Bronchial epithelial cell (primary cell): ENCODE measurements around the gene HOXD3. TPM values are rescaled to one million over a fixed set of nuclear protein-coding genes. Genes with fewer than 3 reads are reported as not detected.

ENCODE experiments used
- DNase-seq: peaks from one replicate; pipeline ENCODE4 v3.0.0-alpha.2; 2010; ENCODE audit warnings: low read depth
- FAIRE-seq: peaks from 2 replicates; lab custom pipeline; 2011; peaks lifted over from hg19 to GRCh38; lab: Jason Lieb, UNC
- H3K27me3 ChIP-seq: 2 replicates; pipeline ENCODE4 v1.5.1; 2011; ENCODE audit warnings: low read length; ENCODE audit not compliant: control insufficient read depth, insufficient read depth
- H3K36me3 ChIP-seq: 2 replicates; pipeline ENCODE4 v1.5.1; 2011; ENCODE audit warnings: low read length; ENCODE audit not compliant: control insufficient read depth, insufficient read depth
- H3K4me3 ChIP-seq: 2 replicates; pipeline ENCODE4 v1.5.1; 2011; ENCODE audit warnings: mild to moderate bottlenecking, low read depth, low read length, control low read depth
- CTCF ChIP-seq: IDR thresholded peaks from 2 replicates; pipeline ENCODE4 v1.5.1; 2011; ENCODE audit warnings: mild to moderate bottlenecking, moderate library complexity, low read length, control low read depth, inconsistent platforms; ENCODE audit not compliant: insufficient read depth, severe bottlenecking
- total RNA-seq: library from RNA; depleted of rRNA; stranded (reverse); fragments of >200 nt; gene quantifications from 2 replicates; pipeline ENCODE4 v1.2.1, GENCODE V29; 2014

HOXD3 gene
- total RNA-seq, 1 donor from 2014 or later, result not detected

- FAIRE-seq (no peak), DNase-seq (no peak)
- Histone ChIP-seq H3K36me3 (no peaks in the 10 kb centered on the region), H3K27me3 (peaks cover 69% of the 10 kb centered on the region), H3K4me3 (no peak overlapping the region)
- no peak for TF ChIP-seq CTCF
These were observed 16.7 kb downstream of the HOXD3 start for GRCh38 chr2:176173567-176174381.

- Histone ChIP-seq H3K4me3 (no peak overlapping the region), H3K27me3 (peaks cover 71% of the 10 kb centered on the region), H3K36me3 (no peaks in the 10 kb centered on the region)
- no peak for TF ChIP-seq CTCF
- DNase-seq, result no peak
- no peak for FAIRE-seq
These were observed 17.3 kb downstream of the HOXD3 start for GRCh38 chr2:176174382-176174823.

GRCh38 chr2:176174824-176175708, 18.0 kb downstream of the HOXD3 start:
- H3K4me3 ChIP-seq, result no peak overlapping the region
- FAIRE-seq, result no peak

GRCh38 chr2:176175709-176176607, 18.9 kb downstream of the HOXD3 start:
- FAIRE-seq, result no peak
- peaks cover 70% of the 10 kb centered on the region for H3K27me3 ChIP-seq

More at GRCh38 chr2:176174824-176175708, 18.0 kb downstream of the HOXD3 start:
- DNase-seq, result no peak
- H3K27me3 ChIP-seq, result peaks cover 73% of the 10 kb centered on the region
- H3K36me3 ChIP-seq, result no peaks in the 10 kb centered on the region
- no peak for TF ChIP-seq CTCF

More at GRCh38 chr2:176175709-176176607, 18.9 kb downstream of the HOXD3 start:
- DNase-seq, result no peak
- Histone ChIP-seq H3K36me3 (no peaks in the 10 kb centered on the region), H3K4me3 (no peak overlapping the region)
- no peak for TF ChIP-seq CTCF
